Measurements from ENCODE around the gene POTEB3. TPM values are rescaled to one million over a fixed set of nuclear protein-coding genes. Genes with fewer than 3 reads are reported as not detected.
"Not testable (repeated sequence)": the region's sequence is repeated elsewhere in the genome, so short reads cannot be mapped to it uniquely, and the experiment has no call there.

Gene POTEB3
- total and polyA plus RNA-seq, 2 experiments from 2014 or later = not detected

DNA sequence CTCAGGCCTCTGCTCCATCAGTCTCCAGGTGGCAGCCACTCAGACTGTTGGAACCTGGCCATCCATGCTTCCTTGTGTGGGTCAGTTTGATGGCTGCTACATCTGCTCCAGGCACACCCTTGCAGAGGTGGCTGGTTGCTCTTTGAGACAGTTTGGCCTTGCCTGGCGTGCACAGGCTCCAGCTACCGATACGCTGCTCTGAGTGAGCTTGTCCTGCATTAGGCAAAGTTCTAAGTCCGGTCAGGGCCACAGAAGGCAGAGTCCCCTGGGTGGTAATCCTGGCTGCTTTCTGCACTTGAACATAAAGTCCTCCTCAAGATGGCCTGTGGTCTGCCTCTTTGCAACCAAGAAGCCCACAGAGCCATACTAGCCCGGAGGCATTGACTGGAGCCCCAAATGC is 41.8 kb downstream of the POTEB3 start:
- not testable (repeated sequence) for H3F3A ChIP-seq (replicated peaks; ENCODE audit: low read depth); H2AFZ ChIP-seq; H3K4me2 ChIP-seq; H4K20me1 ChIP-seq (replicated peaks; ENCODE audit: insufficient read depth); H3K27ac Mint-ChIP-seq; H3K4me3 Mint-ChIP-seq; H3K9me3 Mint-ChIP-seq; DNase-seq (ENCODE audit: low spot score); H3K27ac ChIP-seq (ENCODE audit: low read depth); H3K36me3 Mint-ChIP-seq (ENCODE audit: low read depth); H3K4me1 Mint-ChIP-seq; ATAC-seq; H3K4me3 ChIP-seq; H3K36me3 ChIP-seq (ENCODE audit: insufficient read depth); H3K4me1 ChIP-seq (ENCODE audit: insufficient read depth); H3K27me3 Mint-ChIP-seq (ENCODE audit: insufficient read depth, low read depth, poor library complexity); H3K27me3 ChIP-seq (ENCODE audit: insufficient read depth); H3K9me2 ChIP-seq (ENCODE audit: insufficient read depth); H3K79me2 ChIP-seq (replicated peaks; ENCODE audit: insufficient read depth)

DNA sequence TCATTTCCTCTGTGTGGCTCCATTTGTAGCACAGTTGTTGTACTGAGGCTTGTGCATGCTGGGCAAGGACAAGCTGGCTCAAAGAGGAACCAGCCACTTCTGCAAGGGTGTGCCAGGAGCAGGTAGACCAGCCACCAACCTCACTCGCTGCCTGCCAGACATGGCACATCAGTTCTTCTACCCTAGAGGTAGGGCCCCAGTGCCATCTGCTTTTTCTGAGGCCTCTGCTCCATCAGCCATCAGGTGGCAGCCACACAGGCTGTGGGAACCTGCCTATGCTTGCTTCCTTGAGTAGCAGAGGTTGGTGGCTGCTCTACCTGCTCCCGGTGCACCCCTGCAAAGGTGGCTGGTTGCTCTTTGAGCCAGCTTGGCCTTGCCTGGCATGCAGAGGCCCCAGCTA is 42.6 kb downstream of the POTEB3 start:
- H3K4me1 ChIP-seq (ENCODE audit: insufficient read depth); ATAC-seq; H3K27me3 ChIP-seq (ENCODE audit: insufficient read depth); H3K36me3 ChIP-seq (ENCODE audit: insufficient read depth); H3K79me2 ChIP-seq (replicated peaks; ENCODE audit: insufficient read depth); H3K4me2 ChIP-seq; H3K27me3 Mint-ChIP-seq (ENCODE audit: insufficient read depth, low read depth, poor library complexity); H4K20me1 ChIP-seq (replicated peaks; ENCODE audit: insufficient read depth); H3K9me3 Mint-ChIP-seq; H2AFZ ChIP-seq; H3F3A ChIP-seq (replicated peaks; ENCODE audit: low read depth); H3K4me3 ChIP-seq; H3K27ac ChIP-seq (ENCODE audit: low read depth); H3K4me3 Mint-ChIP-seq; H3K36me3 Mint-ChIP-seq (ENCODE audit: low read depth); H3K4me1 Mint-ChIP-seq; DNase-seq (ENCODE audit: low spot score); H3K27ac Mint-ChIP-seq; H3K9me2 ChIP-seq (ENCODE audit: insufficient read depth): not testable (repeated sequence)

DNA sequence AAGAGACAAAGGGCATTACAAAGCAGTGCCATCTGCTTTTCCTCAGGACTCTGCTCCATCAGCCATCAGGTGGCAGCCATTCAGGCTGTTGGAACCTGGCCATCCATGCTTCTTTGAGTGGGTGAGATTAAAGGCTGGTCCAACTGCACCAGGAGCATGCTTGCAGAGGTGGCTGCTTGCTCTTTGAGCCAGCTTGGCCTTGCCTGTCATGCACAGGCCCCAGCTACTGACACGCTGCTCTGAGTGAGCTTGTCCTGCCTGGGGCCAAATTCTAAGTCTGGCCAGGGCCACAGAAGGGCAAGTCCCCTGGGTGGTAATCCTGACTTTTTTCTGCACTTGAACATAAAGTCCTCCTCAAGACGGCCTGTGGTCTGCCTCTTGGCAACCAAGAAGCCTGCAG is 43.1 kb downstream of the POTEB3 start:
- H3K27ac Mint-ChIP-seq; H3K27ac ChIP-seq (ENCODE audit: low read depth); H3K9me2 ChIP-seq (ENCODE audit: insufficient read depth); H3K4me3 Mint-ChIP-seq; H3F3A ChIP-seq (replicated peaks; ENCODE audit: low read depth); DNase-seq (ENCODE audit: low spot score); H3K4me2 ChIP-seq; H3K4me1 Mint-ChIP-seq; H2AFZ ChIP-seq; ATAC-seq; H3K36me3 ChIP-seq (ENCODE audit: insufficient read depth); H3K4me1 ChIP-seq (ENCODE audit: insufficient read depth); H3K27me3 ChIP-seq (ENCODE audit: insufficient read depth); H3K4me3 ChIP-seq; H3K27me3 Mint-ChIP-seq (ENCODE audit: insufficient read depth, low read depth, poor library complexity); H3K36me3 Mint-ChIP-seq (ENCODE audit: low read depth); H4K20me1 ChIP-seq (replicated peaks; ENCODE audit: insufficient read depth); H3K79me2 ChIP-seq (replicated peaks; ENCODE audit: insufficient read depth); H3K9me3 Mint-ChIP-seq: not testable (repeated sequence)

DNA sequence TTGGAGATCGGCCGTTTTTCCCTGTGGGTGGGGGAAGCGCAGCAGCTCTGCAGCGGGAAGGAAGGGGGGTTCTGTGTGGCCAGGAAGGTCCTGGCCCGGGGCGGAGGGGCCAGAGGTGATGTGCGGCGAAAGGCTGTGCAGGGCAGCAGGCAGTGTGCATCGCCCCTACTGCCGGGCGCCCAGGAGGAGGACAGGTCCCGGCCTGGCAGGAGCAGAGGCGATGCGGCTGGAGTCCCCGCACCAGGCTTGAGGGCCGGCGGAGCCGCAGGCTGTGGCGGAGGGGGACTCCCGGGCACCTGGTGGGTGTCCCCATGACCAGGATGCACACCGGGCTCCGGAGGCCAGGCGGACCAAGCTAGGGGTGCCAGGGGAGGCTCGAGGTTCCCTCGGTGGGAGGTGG is 54.3 kb downstream of the POTEB3 start:
- H3K4me2 ChIP-seq; H3K4me3 ChIP-seq; H3K27ac Mint-ChIP-seq; H3K9me3 Mint-ChIP-seq; H2AFZ ChIP-seq; ATAC-seq; H3K4me1 ChIP-seq (ENCODE audit: insufficient read depth); H3K36me3 Mint-ChIP-seq (ENCODE audit: low read depth); H3F3A ChIP-seq (replicated peaks; ENCODE audit: low read depth); H3K4me1 Mint-ChIP-seq; DNase-seq (ENCODE audit: low spot score); H3K27me3 ChIP-seq (ENCODE audit: insufficient read depth); H3K9me2 ChIP-seq (ENCODE audit: insufficient read depth); H3K36me3 ChIP-seq (ENCODE audit: insufficient read depth); H4K20me1 ChIP-seq (replicated peaks; ENCODE audit: insufficient read depth); H3K27me3 Mint-ChIP-seq (ENCODE audit: insufficient read depth, low read depth, poor library complexity); H3K27ac ChIP-seq (ENCODE audit: low read depth); H3K4me3 Mint-ChIP-seq; H3K79me2 ChIP-seq (replicated peaks; ENCODE audit: insufficient read depth): not testable (repeated sequence)

DNA sequence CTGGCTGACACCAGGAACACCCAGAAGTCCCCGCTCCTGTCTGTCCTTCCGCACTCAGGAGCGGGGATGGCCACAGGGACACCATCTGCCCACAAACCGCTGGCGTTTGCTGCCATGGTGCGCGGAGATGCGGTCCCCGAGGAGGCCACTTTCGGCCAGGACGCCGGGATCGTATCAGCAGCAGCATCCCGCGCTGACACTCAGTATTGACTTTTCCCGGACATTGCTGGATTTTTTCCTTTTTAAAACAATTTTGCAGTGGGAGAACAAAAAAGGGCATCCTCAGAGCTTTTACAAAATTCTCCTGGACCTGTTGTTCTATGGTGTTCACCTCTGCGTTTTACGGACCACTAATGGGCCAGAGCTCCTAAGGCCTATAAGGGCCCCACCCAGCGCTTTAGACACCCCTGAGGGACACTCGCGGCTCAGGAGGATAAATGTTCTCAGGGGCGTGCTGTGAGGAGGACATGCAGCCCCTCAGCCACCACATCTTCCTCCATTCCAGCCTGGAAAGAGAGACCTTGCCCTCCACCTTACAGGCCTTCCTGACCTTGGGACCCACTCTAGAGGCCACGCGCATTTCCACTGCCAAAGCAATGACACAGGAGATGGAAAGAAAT is 56.3 kb downstream of the POTEB3 start:
- H3F3A ChIP-seq (replicated peaks; ENCODE audit: low read depth); DNase-seq (ENCODE audit: low spot score); H2AFZ ChIP-seq; H3K4me3 Mint-ChIP-seq; H3K79me2 ChIP-seq (replicated peaks; ENCODE audit: insufficient read depth); H4K20me1 ChIP-seq (replicated peaks; ENCODE audit: insufficient read depth); H3K36me3 ChIP-seq (ENCODE audit: insufficient read depth); H3K27me3 Mint-ChIP-seq (ENCODE audit: insufficient read depth, low read depth, poor library complexity); H3K36me3 Mint-ChIP-seq (ENCODE audit: low read depth); H3K27me3 ChIP-seq (ENCODE audit: insufficient read depth); H3K4me3 ChIP-seq; H3K27ac ChIP-seq (ENCODE audit: low read depth); H3K9me3 Mint-ChIP-seq; H3K4me1 ChIP-seq (ENCODE audit: insufficient read depth); H3K4me1 Mint-ChIP-seq; H3K4me2 ChIP-seq; H3K9me2 ChIP-seq (ENCODE audit: insufficient read depth); H3K27ac Mint-ChIP-seq; ATAC-seq: not testable (repeated sequence)

DNA sequence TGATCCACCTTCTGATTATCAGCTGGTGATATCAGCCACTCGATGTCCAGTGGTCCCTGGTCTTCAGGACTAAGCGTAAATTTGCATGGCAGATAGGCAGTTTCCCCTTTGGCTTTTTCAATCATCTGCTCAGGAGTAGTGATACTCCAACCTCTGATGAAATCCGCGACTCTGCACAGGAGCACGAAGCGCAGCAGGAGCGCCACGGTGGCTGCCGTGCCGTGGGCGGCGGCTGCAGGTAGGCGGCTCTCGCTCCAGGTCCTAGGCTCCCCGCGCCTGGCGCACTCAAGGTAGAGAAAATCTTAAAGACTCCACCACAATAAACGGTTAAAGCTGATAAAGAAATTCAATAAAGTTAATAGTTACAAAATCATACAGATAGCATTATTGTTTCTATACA is 66.6 kb downstream of the POTEB3 start:
- not testable (repeated sequence) for H3K27me3 Mint-ChIP-seq (ENCODE audit: insufficient read depth, low read depth, poor library complexity); H3K4me2 ChIP-seq; H3K9me2 ChIP-seq (ENCODE audit: insufficient read depth); H3K27ac ChIP-seq (ENCODE audit: low read depth); H3K9me3 Mint-ChIP-seq; H3K4me3 Mint-ChIP-seq; H3K4me1 Mint-ChIP-seq; H3K36me3 Mint-ChIP-seq (ENCODE audit: low read depth); H3K4me1 ChIP-seq (ENCODE audit: insufficient read depth); H2AFZ ChIP-seq; H3K4me3 ChIP-seq; DNase-seq (ENCODE audit: low spot score); H3K27me3 ChIP-seq (ENCODE audit: insufficient read depth); H3K79me2 ChIP-seq (replicated peaks; ENCODE audit: insufficient read depth); H3K36me3 ChIP-seq (ENCODE audit: insufficient read depth); H3K27ac Mint-ChIP-seq; H4K20me1 ChIP-seq (replicated peaks; ENCODE audit: insufficient read depth); ATAC-seq; H3F3A ChIP-seq (replicated peaks; ENCODE audit: low read depth)

DNA sequence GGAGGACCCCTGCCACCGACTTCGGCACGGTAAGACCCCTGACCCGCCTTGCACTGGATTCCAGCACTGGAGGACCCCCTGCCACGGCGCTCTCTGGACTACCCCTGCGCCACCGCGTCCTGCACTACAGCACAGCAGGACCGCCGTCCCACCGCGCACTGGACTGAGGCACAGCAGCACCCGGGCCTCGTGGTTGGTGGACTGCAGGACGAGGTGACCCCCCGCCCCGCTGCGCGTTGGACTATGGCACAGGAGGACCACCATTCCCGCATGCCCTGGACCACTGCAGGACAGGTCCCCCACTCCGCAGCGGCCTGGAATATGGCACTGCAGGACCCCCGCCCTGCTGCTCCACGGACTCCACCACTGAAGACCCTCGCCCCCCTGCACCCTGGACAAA is 71.1 kb downstream of the POTEB3 start:
- not testable (repeated sequence) for H2AFZ ChIP-seq; H3K4me3 ChIP-seq; H3F3A ChIP-seq (replicated peaks; ENCODE audit: low read depth); H3K27me3 ChIP-seq (ENCODE audit: insufficient read depth); H3K27me3 Mint-ChIP-seq (ENCODE audit: insufficient read depth, low read depth, poor library complexity); DNase-seq (ENCODE audit: low spot score); H3K79me2 ChIP-seq (replicated peaks; ENCODE audit: insufficient read depth); ATAC-seq; H3K4me2 ChIP-seq; H3K9me3 Mint-ChIP-seq; H3K4me1 Mint-ChIP-seq; H3K4me3 Mint-ChIP-seq; H3K36me3 ChIP-seq (ENCODE audit: insufficient read depth); H3K27ac Mint-ChIP-seq; H3K4me1 ChIP-seq (ENCODE audit: insufficient read depth); H3K36me3 Mint-ChIP-seq (ENCODE audit: low read depth); H4K20me1 ChIP-seq (replicated peaks; ENCODE audit: insufficient read depth); H3K9me2 ChIP-seq (ENCODE audit: insufficient read depth); H3K27ac ChIP-seq (ENCODE audit: low read depth)
